ENCODE data around the gene C17orf75. TPM values are rescaled to one million over a fixed set of nuclear protein-coding genes. Genes with fewer than 3 reads are reported as not detected.
A peak's percentile ranks its signal among the peaks of the same experiment; 100 is the strongest.

The C17orf75 gene
- total RNA-seq, 1 experiment from 2014 or later = 27.0 TPM

GRCh38 chr17:32285746-32286517 lies 56.0 kb downstream of the C17orf75 start:
- Histone ChIP-seq H3K9ac (ENCODE audit: low read length) (no peak overlapping the region), H3K27ac (ENCODE audit: low read length) (no peak overlapping the region), H3F3A (ENCODE audit: low read length, unreplicated experiment) (no peaks in the 10 kb centered on the region), H2AFZ (ENCODE audit: low read length) (no peak overlapping the region), H3K4me1 (ENCODE audit: insufficient read depth, low read length) (no peaks in the 10 kb centered on the region), H3K27me3 (ENCODE audit: low read length) (no peaks in the 10 kb centered on the region), H3K9me3 (ENCODE audit: low read length) (no peaks in the 10 kb centered on the region), H3K4me3 (ENCODE audit: low read length) (no peak overlapping the region), H4K20me1 (ENCODE audit: low read length) (no peaks in the 10 kb centered on the region), H3K4me2 (ENCODE audit: low read length) (no peak overlapping the region), H3K9me2 (replicated peaks; ENCODE audit: low read length) (no peaks in the 10 kb centered on the region), H3K36me3 (ENCODE audit: low read depth, low read length) (no peaks in the 10 kb centered on the region), H3K79me2 (ENCODE audit: low read length) (no peaks in the 10 kb centered on the region)
- DNase-seq = no peak
- ChIA-PET CTCF (no interaction called here), POLR2A (ENCODE audit: unreplicated experiment) (no interaction called here)
- TF ChIP-seq EZH2phosphoT487 (IDR thresholded peaks at IDR 0.05; ENCODE audit: borderline replicate concordance, low read length) (no peak), CTCF (conservative IDR thresholded peaks at IDR 0.05; ENCODE audit: low read depth, low read length) (no peak), EZH2 (IDR thresholded peaks at IDR 0.05; ENCODE audit: low read length, unreplicated experiment) (no peak)
- no peak for ATAC-seq
- intact Hi-C loops (cut with micrococcal nuclease) = no loop called here
- BruUV-seq (replicated peaks) = no TSS peak

- H3K36me3 ChIP-seq (ENCODE audit: low read depth, low read length) = no peaks in the 10 kb centered on the region
- H3K9me2 ChIP-seq (replicated peaks; ENCODE audit: low read length) = no peaks in the 10 kb centered on the region
- ChIA-PET CTCF (no interaction called here), POLR2A (ENCODE audit: unreplicated experiment) (no interaction called here)
- no peak overlapping the region for H3K27ac ChIP-seq (ENCODE audit: low read length)
- no TSS peak for BruUV-seq (replicated peaks)
- H3K4me2 ChIP-seq (ENCODE audit: low read length) = no peak overlapping the region
- DNase-seq = no peak
- no peaks in the 10 kb centered on the region for H3K4me1 ChIP-seq (ENCODE audit: insufficient read depth, low read length)
- no peaks in the 10 kb centered on the region for H3K9me3 ChIP-seq (ENCODE audit: low read length)
- no peak overlapping the region for H2AFZ ChIP-seq (ENCODE audit: low read length)
- H3K9ac ChIP-seq (ENCODE audit: low read length) = no peak overlapping the region
- ATAC-seq = no peak
- no peak overlapping the region for H3K4me3 ChIP-seq (ENCODE audit: low read length)
- intact Hi-C loops (cut with micrococcal nuclease) = no loop called here
- no peaks in the 10 kb centered on the region for H3K79me2 ChIP-seq (ENCODE audit: low read length)
- TF ChIP-seq CTCF (conservative IDR thresholded peaks at IDR 0.05; ENCODE audit: low read depth, low read length) (no peak), EZH2 (IDR thresholded peaks at IDR 0.05; ENCODE audit: low read length, unreplicated experiment) (no peak), EZH2phosphoT487 (IDR thresholded peaks at IDR 0.05; ENCODE audit: borderline replicate concordance, low read length) (no peak)
- no peaks in the 10 kb centered on the region for H3K27me3 ChIP-seq (ENCODE audit: low read length)
- H3F3A ChIP-seq (ENCODE audit: low read length, unreplicated experiment) = no peaks in the 10 kb centered on the region
- H4K20me1 ChIP-seq (ENCODE audit: low read length) = no peaks in the 10 kb centered on the region
Observed at GRCh38 chr17:32285306-32285705, 56.7 kb downstream of the C17orf75 start.

GRCh38 chr17:32283745-32284201 lies 58.2 kb downstream of the C17orf75 start:
- Histone ChIP-seq H3K9me2 (replicated peaks; ENCODE audit: low read length) (no peaks in the 10 kb centered on the region), H2AFZ (ENCODE audit: low read length) (no peak overlapping the region), H3K9me3 (ENCODE audit: low read length) (no peaks in the 10 kb centered on the region), H3K79me2 (ENCODE audit: low read length) (no peaks in the 10 kb centered on the region), H3K9ac (ENCODE audit: low read length) (no peak overlapping the region), H4K20me1 (ENCODE audit: low read length) (no peaks in the 10 kb centered on the region), H3K4me2 (ENCODE audit: low read length) (no peak overlapping the region), H3F3A (ENCODE audit: low read length, unreplicated experiment) (no peaks in the 10 kb centered on the region), H3K4me3 (ENCODE audit: low read length) (no peak overlapping the region), H3K4me1 (ENCODE audit: insufficient read depth, low read length) (no peaks in the 10 kb centered on the region), H3K27ac (ENCODE audit: low read length) (no peak overlapping the region), H3K27me3 (ENCODE audit: low read length) (no peaks in the 10 kb centered on the region), H3K36me3 (ENCODE audit: low read depth, low read length) (no peaks in the 10 kb centered on the region)
- intact Hi-C loops (cut with micrococcal nuclease) = no loop called here
- ATAC-seq = peak; percentile 87
- no TSS peak for BruUV-seq (replicated peaks)
- POLR2A ChIA-PET (ENCODE audit: unreplicated experiment) = no interaction called here
- CTCF ChIA-PET = no interaction called here
- TF ChIP-seq CTCF (conservative IDR thresholded peaks at IDR 0.05; ENCODE audit: low read depth, low read length) (no peak), EZH2 (IDR thresholded peaks at IDR 0.05; ENCODE audit: low read length, unreplicated experiment) (no peak), EZH2phosphoT487 (IDR thresholded peaks at IDR 0.05; ENCODE audit: borderline replicate concordance, low read length) (no peak)
- peak; percentile 22 for DNase-seq
